ENCODE data around the gene GEMIN7.

The GEMIN7 gene

DNA sequence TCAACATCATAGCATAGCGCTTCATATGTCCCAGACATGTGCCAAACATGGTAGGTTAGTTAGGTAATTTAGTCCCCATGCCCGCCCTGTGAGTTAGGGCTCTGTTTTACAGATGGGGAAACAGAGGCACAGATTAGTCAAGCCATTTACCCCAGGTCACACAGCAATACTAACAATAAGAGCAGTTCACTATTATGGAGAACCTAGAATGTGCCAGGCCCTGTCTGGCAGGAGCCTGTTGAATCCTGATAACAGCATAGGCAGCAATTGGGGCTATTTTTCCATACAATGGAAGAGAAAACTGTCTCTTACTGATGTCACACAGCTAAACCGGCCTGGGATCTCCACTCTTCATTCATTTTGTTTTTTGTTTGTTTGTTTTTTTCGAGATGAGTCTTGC is 7.4 kb downstream of the GEMIN7 start:
- no peaks in the 10 kb centered on the region for H3K9me3 ChIP-seq (ENCODE audit: control insufficient read depth, low read length)
- DNase-seq = no peak
- H3K4me3 ChIP-seq (ENCODE audit: insufficient read depth, low read depth, low read length, poor library complexity, severe bottlenecking) = no peak overlapping the region
- H3K27me3 ChIP-seq (replicated peaks; ENCODE audit: control insufficient read depth, insufficient read depth, low read length, poor library complexity, severe bottlenecking) = no peaks in the 10 kb centered on the region
- peaks cover 14% of the 10 kb centered on the region for H3K36me3 ChIP-seq (ENCODE audit: control insufficient read depth, insufficient read depth, low read length)
- H3K4me1 ChIP-seq (ENCODE audit: control insufficient read depth, insufficient read depth, low read length, poor library complexity, severe bottlenecking) = no peaks in the 10 kb centered on the region
- H3K27ac ChIP-seq (ENCODE audit: insufficient read depth, low read length, poor library complexity, severe bottlenecking) = no peak overlapping the region

- no peak overlapping the region for H3K27ac ChIP-seq (ENCODE audit: insufficient read depth, low read length, poor library complexity, severe bottlenecking)
- H3K9me3 ChIP-seq (ENCODE audit: control insufficient read depth, low read length) = no peaks in the 10 kb centered on the region
- DNase-seq = peak; percentile 52 to 72 (median 70)
- H3K27me3 ChIP-seq (replicated peaks; ENCODE audit: control insufficient read depth, insufficient read depth, low read length, poor library complexity, severe bottlenecking) = no peaks in the 10 kb centered on the region
- H3K4me3 ChIP-seq (ENCODE audit: insufficient read depth, low read depth, low read length, poor library complexity, severe bottlenecking) = no peak overlapping the region
- no peaks in the 10 kb centered on the region for H3K4me1 ChIP-seq (ENCODE audit: control insufficient read depth, insufficient read depth, low read length, poor library complexity, severe bottlenecking)
- H3K36me3 ChIP-seq (ENCODE audit: control insufficient read depth, insufficient read depth, low read length) = peaks cover 7% of the 10 kb centered on the region
Measured at GRCh38 chr19:45087531-45087930, 8.5 kb downstream of the GEMIN7 start.

GRCh38 chr19:45090034-45090433 is 11.0 kb downstream of the GEMIN7 start:
- Histone ChIP-seq H3K4me1 (ENCODE audit: control insufficient read depth, insufficient read depth, low read length, poor library complexity, severe bottlenecking) (peaks cover 17% of the 10 kb centered on the region), H3K27ac (ENCODE audit: insufficient read depth, low read length, poor library complexity, severe bottlenecking) (no peak overlapping the region), H3K27me3 (replicated peaks; ENCODE audit: control insufficient read depth, insufficient read depth, low read length, poor library complexity, severe bottlenecking) (no peaks in the 10 kb centered on the region), H3K36me3 (ENCODE audit: control insufficient read depth, insufficient read depth, low read length) (peaks cover 7% of the 10 kb centered on the region), H3K4me3 (ENCODE audit: insufficient read depth, low read depth, low read length, poor library complexity, severe bottlenecking) (no peak overlapping the region), H3K9me3 (ENCODE audit: control insufficient read depth, low read length) (no peaks in the 10 kb centered on the region)
- no peak for DNase-seq

GRCh38 chr19:45090606-45091005 is 11.5 kb downstream of the GEMIN7 start:
- no peaks in the 10 kb centered on the region for H3K27me3 ChIP-seq (replicated peaks; ENCODE audit: control insufficient read depth, insufficient read depth, low read length, poor library complexity, severe bottlenecking)
- peak overlapping the region; percentile 87 for H3K27ac ChIP-seq (ENCODE audit: insufficient read depth, low read length, poor library complexity, severe bottlenecking)
- H3K4me3 ChIP-seq (ENCODE audit: insufficient read depth, low read depth, low read length, poor library complexity, severe bottlenecking) = peak overlapping the region; percentile 86
- H3K4me1 ChIP-seq (ENCODE audit: control insufficient read depth, insufficient read depth, low read length, poor library complexity, severe bottlenecking) = peaks cover 17% of the 10 kb centered on the region
- peaks cover 7% of the 10 kb centered on the region for H3K36me3 ChIP-seq (ENCODE audit: control insufficient read depth, insufficient read depth, low read length)
- DNase-seq = no peak
- H3K9me3 ChIP-seq (ENCODE audit: control insufficient read depth, low read length) = no peaks in the 10 kb centered on the region

- Histone ChIP-seq H3K27ac (ENCODE audit: insufficient read depth, low read length, poor library complexity, severe bottlenecking) (peak overlapping the region; percentile 87), H3K9me3 (ENCODE audit: control insufficient read depth, low read length) (no peaks in the 10 kb centered on the region), H3K27me3 (replicated peaks; ENCODE audit: control insufficient read depth, insufficient read depth, low read length, poor library complexity, severe bottlenecking) (no peaks in the 10 kb centered on the region), H3K36me3 (ENCODE audit: control insufficient read depth, insufficient read depth, low read length) (peaks cover 7% of the 10 kb centered on the region), H3K4me1 (ENCODE audit: control insufficient read depth, insufficient read depth, low read length, poor library complexity, severe bottlenecking) (peaks cover 17% of the 10 kb centered on the region), H3K4me3 (ENCODE audit: insufficient read depth, low read depth, low read length, poor library complexity, severe bottlenecking) (peak overlapping the region; percentile 86)
- peak; percentile 83 to 95 (median 94) for DNase-seq
Measured at GRCh38 chr19:45091031-45091923, 12.2 kb downstream of the GEMIN7 start.

GRCh38 chr19:45092747-45093678 is 14.0 kb downstream of the GEMIN7 start, which contains the start of gene PPP1R37:
Gene PPP1R37 (plus strand): TSS chr19:45093179. CDS start chr19:45093326, 147 bp downstream.
- peaks cover 20% of the 10 kb centered on the region for H3K4me1 ChIP-seq (ENCODE audit: control insufficient read depth, insufficient read depth, low read length, poor library complexity, severe bottlenecking)
- no peaks in the 10 kb centered on the region for H3K27me3 ChIP-seq (replicated peaks; ENCODE audit: control insufficient read depth, insufficient read depth, low read length, poor library complexity, severe bottlenecking)
- peaks cover 7% of the 10 kb centered on the region for H3K36me3 ChIP-seq (ENCODE audit: control insufficient read depth, insufficient read depth, low read length)
- H3K9me3 ChIP-seq (ENCODE audit: control insufficient read depth, low read length) = no peaks in the 10 kb centered on the region
- H3K4me3 ChIP-seq (ENCODE audit: insufficient read depth, low read depth, low read length, poor library complexity, severe bottlenecking) = peak within 1 kb of the TSS; percentile 86
- peak within 1 kb of the TSS; percentile 87 for H3K27ac ChIP-seq (ENCODE audit: insufficient read depth, low read length, poor library complexity, severe bottlenecking)
- DNase-seq = peak; percentile 80 to 90 (median 86)

DNA sequence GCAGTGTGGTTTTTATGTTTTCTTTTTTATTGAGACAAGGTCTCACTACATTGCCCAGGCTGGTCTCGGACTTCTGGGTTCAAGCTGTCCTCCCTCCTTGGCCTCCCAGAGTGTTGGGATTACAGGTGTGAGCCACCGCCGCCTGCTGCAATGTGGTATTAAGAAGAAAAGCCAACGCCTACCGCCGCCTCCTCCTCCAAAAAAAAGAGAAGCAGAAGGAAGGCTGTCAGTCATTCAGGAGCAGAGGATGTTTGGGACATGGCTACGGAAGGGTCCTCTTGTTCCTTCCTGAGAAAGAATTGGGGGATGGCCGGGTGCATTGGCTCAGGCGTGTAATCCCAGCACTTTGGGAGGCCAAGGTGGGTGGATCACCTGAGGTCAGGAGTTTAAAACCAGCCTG is 15.1 kb downstream of the GEMIN7 start:
- H3K4me3 ChIP-seq (ENCODE audit: insufficient read depth, low read depth, low read length, poor library complexity, severe bottlenecking) = peak overlapping the region; percentile 86
- peaks cover 20% of the 10 kb centered on the region for H3K4me1 ChIP-seq (ENCODE audit: control insufficient read depth, insufficient read depth, low read length, poor library complexity, severe bottlenecking)
- H3K27ac ChIP-seq (ENCODE audit: insufficient read depth, low read length, poor library complexity, severe bottlenecking) = no peak overlapping the region
- H3K36me3 ChIP-seq (ENCODE audit: control insufficient read depth, insufficient read depth, low read length) = peaks cover 7% of the 10 kb centered on the region
- H3K27me3 ChIP-seq (replicated peaks; ENCODE audit: control insufficient read depth, insufficient read depth, low read length, poor library complexity, severe bottlenecking) = no peaks in the 10 kb centered on the region
- H3K9me3 ChIP-seq (ENCODE audit: control insufficient read depth, low read length) = no peaks in the 10 kb centered on the region
- no peak for DNase-seq

- Histone ChIP-seq H3K27me3 (replicated peaks; ENCODE audit: control insufficient read depth, insufficient read depth, low read length, poor library complexity, severe bottlenecking) (no peaks in the 10 kb centered on the region), H3K27ac (ENCODE audit: insufficient read depth, low read length, poor library complexity, severe bottlenecking) (no peak overlapping the region), H3K4me3 (ENCODE audit: insufficient read depth, low read depth, low read length, poor library complexity, severe bottlenecking) (no peak overlapping the region), H3K4me1 (ENCODE audit: control insufficient read depth, insufficient read depth, low read length, poor library complexity, severe bottlenecking) (peaks cover 22% of the 10 kb centered on the region), H3K9me3 (ENCODE audit: control insufficient read depth, low read length) (no peaks in the 10 kb centered on the region), H3K36me3 (ENCODE audit: control insufficient read depth, insufficient read depth, low read length) (peaks cover 7% of the 10 kb centered on the region)
- no peak for DNase-seq
Measured at GRCh38 chr19:45094707-45095106, 15.6 kb downstream of the GEMIN7 start.

- Histone ChIP-seq H3K4me1 (ENCODE audit: control insufficient read depth, insufficient read depth, low read length, poor library complexity, severe bottlenecking) (peaks cover 22% of the 10 kb centered on the region), H3K27me3 (replicated peaks; ENCODE audit: control insufficient read depth, insufficient read depth, low read length, poor library complexity, severe bottlenecking) (no peaks in the 10 kb centered on the region), H3K4me3 (ENCODE audit: insufficient read depth, low read depth, low read length, poor library complexity, severe bottlenecking) (no peak overlapping the region), H3K9me3 (ENCODE audit: control insufficient read depth, low read length) (no peaks in the 10 kb centered on the region), H3K36me3 (ENCODE audit: control insufficient read depth, insufficient read depth, low read length) (peaks cover 4% of the 10 kb centered on the region), H3K27ac (ENCODE audit: insufficient read depth, low read length, poor library complexity, severe bottlenecking) (no peak overlapping the region)
- no peak for DNase-seq
Measured at GRCh38 chr19:45095496-45096413, 16.7 kb downstream of the GEMIN7 start.
